K562 (cell line): ENCODE measurements around the gene KCNK7. TPM values are rescaled to one million over a fixed set of nuclear protein-coding genes. Genes with fewer than 3 reads are reported as not detected.

Experiments used
- ATAC-seq: fragments of 200-7000 bp; cut with Tn5 transposase; 3 replicates; pipeline ENCODE4 v1.9.1; 2020; ENCODE audit warnings: moderate library complexity
- BruUV-seq: library from RNA; stranded (reverse); fragments of 400-500 nt; replicated peaks from 2 replicates; lab custom pipeline; 2021; lab: Mats Ljungman, UMichigan
- CTCF ChIA-PET: fragments of 300-600 bp; formaldehyde crosslinking; extraction: SDS; loops from one replicate; lab custom pipeline; 2021; ENCODE audit warnings: low intra/inter-chr PET ratio; lab: Yijun Ruan, JAX
- POLR2A ChIA-PET: fragments of 300-600, 350-650 bp; sonication (Branson Sonifier 250); formaldehyde crosslinking; extraction: SDS; loops from one replicate; lab custom pipeline; 2021; ENCODE audit warnings: antibody characterized with exemption, inconsistent platforms; lab: Yijun Ruan, JAX
- DNase-seq, 4 experiments: peaks; one replicate each; pipeline versions ENCODE4 v3.0.0 to v3.0.0-alpha.2; 2011 to 2018; ENCODE audit warnings: low spot score in 3 of 4, mixed read lengths in 3 of 4; ENCODE audit errors: extremely low read depth in 1 of 4
- FAIRE-seq: peaks from 2 replicates; lab custom pipeline; 2011; peaks lifted over from hg19 to GRCh38; lab: Jason Lieb, UNC
- H2AFZ ChIP-seq: 2 replicates; pipeline ENCODE4 v1.6.0; 2011; ENCODE audit warnings: low read depth, low read length, control low read depth, inconsistent platforms
- H3K27ac ChIP-seq: fragments of 200-600 bp; 3 replicates; pipeline ENCODE4 v1.8.0; 2011; ENCODE audit warnings: low read depth, mild to moderate bottlenecking, control low read depth, inconsistent platforms, low read length, moderate library complexity, mixed read lengths; ENCODE audit errors: extremely low read depth
- H3K27me3 ChIP-seq, 2 experiments: fragments of 300-600 bp in 1 of 2; 2 replicates in 1 of 2; 3 replicates in 1 of 2; pipeline versions ENCODE4 v1.6.0 to v1.8.0; 2011; ENCODE audit warnings: inconsistent platforms in 2 of 2, low read length in 2 of 2, mild to moderate bottlenecking in 1 of 2, mixed read lengths in 1 of 2, moderate library complexity in 1 of 2; ENCODE audit not compliant: control insufficient read depth in 2 of 2, insufficient read depth in 2 of 2
- H3K36me3 ChIP-seq: fragments of 300-600 bp; 3 replicates; pipeline ENCODE4 v1.8.0; 2011; ENCODE audit warnings: mild to moderate bottlenecking, low read length, inconsistent platforms; ENCODE audit not compliant: control insufficient read depth, insufficient read depth
- H3K4me1 ChIP-seq, 2 experiments: fragments of 200-600 bp in 1 of 2; replicated peaks in 1 of 2; 2 replicates in 1 of 2; 3 replicates in 1 of 2; pipeline versions ENCODE4 v1.5.1 to v1.8.0; 2011; ENCODE audit warnings: inconsistent platforms in 2 of 2, low read length in 2 of 2, mild to moderate bottlenecking in 1 of 2, mixed read lengths in 1 of 2, moderate library complexity in 1 of 2; ENCODE audit not compliant: control insufficient read depth in 2 of 2, insufficient read depth in 2 of 2
- H3K4me2 ChIP-seq: 2 replicates; pipeline ENCODE4 v1.6.1; 2011; ENCODE audit warnings: low read length, control low read depth, inconsistent platforms, mixed read lengths; ENCODE audit not compliant: insufficient read depth
- H3K4me3 ChIP-seq: fragments of 200-600 bp; sonication (generic), shearing (Covaris generic); 2 replicates; pipeline ENCODE4 v1.5.1; 2016; ENCODE audit warnings: control low read depth, inconsistent platforms
- H3K79me2 ChIP-seq: fragments of 200-600 bp; 3 replicates; pipeline ENCODE4 v1.8.0; 2011; ENCODE audit warnings: low read length, inconsistent platforms; ENCODE audit not compliant: control insufficient read depth, insufficient read depth
- H3K9ac ChIP-seq, 2 experiments: 2 replicates each; pipeline versions ENCODE4 v1.6.0 to v1.6.1; 2011; ENCODE audit warnings: low read depth in 2 of 2, low read length in 2 of 2, control low read depth in 1 of 2, inconsistent platforms in 1 of 2, mild to moderate bottlenecking in 1 of 2, mixed read lengths in 1 of 2; ENCODE audit not compliant: insufficient read depth in 1 of 2
- H3K9me1 ChIP-seq: one replicate; pipeline ENCODE4 v1.6.0; 2011; ENCODE audit warnings: inconsistent platforms, mild to moderate bottlenecking, low read length, moderate library complexity; ENCODE audit not compliant: control insufficient read depth, insufficient read depth
- H3K9me3 ChIP-seq: replicated peaks from 2 replicates; pipeline ENCODE4 v1.5.1; 2011; ENCODE audit warnings: low read depth, low read length, inconsistent platforms; ENCODE audit not compliant: control insufficient read depth, insufficient read depth
- H4K20me1 ChIP-seq: replicated peaks from 2 replicates; pipeline ENCODE4 v1.6.1; 2011; ENCODE audit warnings: low read length, inconsistent platforms, mixed read lengths; ENCODE audit not compliant: control insufficient read depth, insufficient read depth
- BCLAF1 ChIP-seq, 2 experiments: fragments of 450-650 bp in 1 of 2; IDR thresholded peaks; 2 replicates each; pipeline ENCODE4 v1.6.1; 2011 to 2017; ENCODE audit warnings: low read depth in 2 of 2, antibody characterized with exemption in 1 of 2, borderline replicate concordance in 1 of 2, low read length in 1 of 2, mild to moderate bottlenecking in 1 of 2, mixed read lengths in 1 of 2; ENCODE audit not compliant: control insufficient read depth in 1 of 2
- NR2C1 ChIP-seq, 2 experiments: fragments of 450-650 bp; IDR thresholded peaks; 2 replicates each; pipeline ENCODE4 v1.6.1; 2017; ENCODE audit warnings: mild to moderate bottlenecking in 2 of 2, antibody characterized with exemption in 1 of 2, inconsistent platforms in 1 of 2, missing compliant biosample characterization in 1 of 2, missing genetic modification characterization in 1 of 2
- RBFOX2 ChIP-seq: fragments of 200-400 bp; formaldehyde crosslinking; IDR thresholded peaks from 2 replicates; pipeline ENCODE4 v1.6.1; 2017; ENCODE audit warnings: low read depth, mild to moderate bottlenecking, low read length, moderate library complexity
- WGBS: fragments of 100-300 bp; shearing (Covaris generic); methylation state at CpG from one replicate; pipeline ENCODE4 v1.1.6; 2016; ENCODE audit warnings: low coverage, mixed read lengths; ENCODE audit not compliant: insufficient coverage; ENCODE audit errors: missing lambda C conversion rate; 5-methylcytosine and 5-hydroxymethylcytosine counted together
- in situ Hi-C: fragments of 300-500 bp; cut with MboI; formaldehyde crosslinking; loops from 4 replicates; pipeline ENCODE4 v1.15.0; 2018; ENCODE audit warnings: inconsistent platforms, mixed read lengths
- intact Hi-C: fragments of 100-400 bp; cut with micrococcal nuclease; formaldehyde crosslinking; loops from 2 replicates; pipeline ENCODE4 v1.14.2; 2022
- polyA plus RNA-seq, 8 experiments: library from polyadenylated mRNA; depleted of rRNA in 4 of 8; stranded (reverse) in 5 of 8; unstranded in 3 of 8; fragments of >200 nt; fragmentation: Nextera tagmentation in 2 of 8; fragmentation: Illumina TruSeq in 1 of 8; extraction: Ambion mirVana in 2 of 8; extraction: Trizol in 1 of 8; gene quantifications; 2 replicates each; pipeline versions ENCODE4 v1.2.1 to v1.2.3, GENCODE V29; 2011 to 2014; ENCODE audit warnings: inconsistent platforms in 1 of 8, missing spikeins in 1 of 8
- total RNA-seq, 7 experiments: library from RNA; depleted of rRNA in 6 of 7; stranded (reverse); fragments of >200 nt in 6 of 7; fragmentation: Illumina TruSeq in 2 of 7; extraction: Trizol in 2 of 7; gene quantifications; 2 replicates each; pipeline versions ENCODE4 v1.2.1 to v1.2.3, GENCODE V29; 2011 to 2021; ENCODE audit warnings: low replicate concordance in 1 of 7

The KCNK7 gene
- total and polyA plus RNA-seq, 9 of the 15 experiments (the other 6 are each of a cell fraction or from before 2014, with no cell fraction given), result 0.07 to 0.40 TPM; not detected in 7

- H3K27ac ChIP-seq, result no peak overlapping the region
- CTCF ChIA-PET, result no interaction called here
- H3K4me2 ChIP-seq, result no peak overlapping the region
- H3K36me3 ChIP-seq, result peaks cover 64% of the 10 kb centered on the region; the same call in 2 of the 3 replicates
- no peaks in the 10 kb centered on the region; a peak in 1 of 5 replicates for H3K27me3 ChIP-seq
- no peaks in the 10 kb centered on the region for H4K20me1 ChIP-seq
- H3K4me3 ChIP-seq, result no peak overlapping the region
- H2AFZ ChIP-seq, result no peak overlapping the region
- no peak for TF ChIP-seq BCLAF1 (IDR thresholded peaks at IDR 0.05; ENCODE audit: borderline replicate concordance in 1 of 2, control insufficient read depth in 1 of 2, low read depth in 2 of 2, low read length in 1 of 2)
- peak; percentile 82 for TF ChIP-seq NR2C1 (IDR thresholded peaks at IDR 0.05)
- TF ChIP-seq NR2C1 (tag; IDR thresholded peaks at IDR 0.05), result peak; percentile 67
- 0 out of 2 replicates have a peak, but pooled peaks have one; percentile 18 for TF ChIP-seq RBFOX2
- ATAC-seq (no peak), FAIRE-seq (no peak), DNase-seq (no peak)
- intact Hi-C loops (no loop called here), in situ Hi-C loops (no loop called here)
- peak overlapping the region in 1 of 2 experiments; percentile 61; a peak in 1 of 4 replicates for H3K9ac ChIP-seq
- POLR2A ChIA-PET, result interaction anchor here (1.4 kb wide), 1 partner anchor 8 kb away, joined by 3 read pairs; no protein-coding TSS in a partner anchor
- no peaks in the 10 kb centered on the region for H3K9me3 ChIP-seq
- H3K79me2 ChIP-seq, result peaks cover 30% of the 10 kb centered on the region
- H3K9me1 ChIP-seq, result peaks cover 1% of the 10 kb centered on the region
- 85% methylated on average over 18 of the region's 19 CpGs for WGBS
- no TSS peak for BruUV-seq
- H3K4me1 ChIP-seq, result peaks cover 28 to 78% of the 10 kb centered on the region in 2 experiments
Observed at GRCh38 chr11:65580031-65580692, 15.4 kb downstream of the KCNK7 start.
